ENCODE data around the gene RASD1.

- TF ChIP-seq CTCF (IDR thresholded peaks at IDR 0.05) (no peak), EP300 (IDR thresholded peaks at IDR 0.05) (no peak)
Observed at GRCh38 chr17:17531156-17531555, 35.0 kb upstream of the RASD1 start.
